Kidney epithelial cell (primary cell): Measurements from ENCODE around the gene TRIM31. TPM values are rescaled to one million over a fixed set of nuclear protein-coding genes. Genes with fewer than 3 reads are reported as not detected.

Experiments used
- DNase-seq: peaks from one replicate; pipeline ENCODE4 v3.0.0-alpha.2; 2010; ENCODE audit warnings: low read depth
- H3K27me3 ChIP-seq: 2 replicates; pipeline ENCODE4 v1.6.0; 2011; ENCODE audit warnings: low read length; ENCODE audit not compliant: control insufficient read depth, insufficient read depth
- H3K36me3 ChIP-seq: 2 replicates; pipeline ENCODE4 v1.5.1; 2011; ENCODE audit warnings: low read length; ENCODE audit not compliant: control insufficient read depth, insufficient read depth
- H3K4me3 ChIP-seq: 2 replicates; pipeline ENCODE4 v1.5.1; 2011; ENCODE audit warnings: low read depth, mild to moderate bottlenecking, control low read depth, low read length
- CTCF ChIP-seq: IDR thresholded peaks from 2 replicates; pipeline ENCODE4 v1.5.1; 2011; ENCODE audit warnings: mild to moderate bottlenecking, moderate library complexity, low read length, control low read depth, inconsistent platforms; ENCODE audit not compliant: insufficient read depth, poor library complexity, severe bottlenecking
- total RNA-seq: library from RNA; depleted of rRNA; stranded (reverse); fragments of >200 nt; gene quantifications from 2 replicates; pipeline ENCODE4 v1.2.3, GENCODE V29; 2015

Gene TRIM31
- total RNA-seq, 1 donor from 2014 or later: not detected

GRCh38 chr6:30096829-30097228 lies 16.1 kb downstream of the TRIM31 start:
- no peak for DNase-seq
- TF ChIP-seq CTCF: no peak
- H3K36me3 ChIP-seq: no peaks in the 10 kb centered on the region
- no peak overlapping the region for H3K4me3 ChIP-seq
- peaks cover 48% of the 10 kb centered on the region for H3K27me3 ChIP-seq

DNA sequence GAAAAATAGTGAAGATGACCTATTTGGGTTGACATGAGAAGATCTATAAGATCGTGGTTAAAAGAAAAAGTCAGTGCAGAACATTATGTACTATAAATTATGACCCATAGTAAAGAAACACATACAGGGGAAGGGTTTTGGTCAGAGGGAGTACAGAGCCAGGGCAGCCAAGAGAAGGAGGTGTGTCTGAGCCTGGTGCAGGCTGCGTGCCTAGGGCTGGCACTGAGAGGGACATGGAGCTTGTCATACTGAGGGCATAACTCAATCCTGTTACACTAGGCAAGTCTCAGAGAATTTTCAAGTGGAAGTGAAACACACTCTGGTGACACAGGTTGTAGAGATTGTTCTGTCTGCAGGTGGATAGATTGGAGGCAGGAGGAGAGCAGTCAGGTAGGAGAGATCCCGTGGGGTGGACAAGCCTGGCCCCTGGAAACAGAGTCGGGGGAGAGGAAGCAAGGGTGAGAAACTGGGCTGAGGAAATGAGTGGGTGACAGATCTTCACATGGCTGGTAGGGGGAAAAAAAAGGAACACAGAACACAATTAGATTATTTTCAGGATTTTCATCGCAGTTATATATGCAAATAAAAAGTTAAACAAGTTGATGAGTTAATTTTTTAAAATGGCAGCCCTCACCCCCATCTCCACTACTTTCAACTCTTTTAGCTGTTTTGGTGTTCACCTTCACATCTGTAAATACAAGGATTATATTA lies 18.8 kb downstream of the TRIM31 start:
- no peaks in the 10 kb centered on the region for H3K36me3 ChIP-seq
- H3K27me3 ChIP-seq: peaks cover 35% of the 10 kb centered on the region
- no peak overlapping the region for H3K4me3 ChIP-seq
- no peak for DNase-seq
- TF ChIP-seq CTCF: no peak

DNA sequence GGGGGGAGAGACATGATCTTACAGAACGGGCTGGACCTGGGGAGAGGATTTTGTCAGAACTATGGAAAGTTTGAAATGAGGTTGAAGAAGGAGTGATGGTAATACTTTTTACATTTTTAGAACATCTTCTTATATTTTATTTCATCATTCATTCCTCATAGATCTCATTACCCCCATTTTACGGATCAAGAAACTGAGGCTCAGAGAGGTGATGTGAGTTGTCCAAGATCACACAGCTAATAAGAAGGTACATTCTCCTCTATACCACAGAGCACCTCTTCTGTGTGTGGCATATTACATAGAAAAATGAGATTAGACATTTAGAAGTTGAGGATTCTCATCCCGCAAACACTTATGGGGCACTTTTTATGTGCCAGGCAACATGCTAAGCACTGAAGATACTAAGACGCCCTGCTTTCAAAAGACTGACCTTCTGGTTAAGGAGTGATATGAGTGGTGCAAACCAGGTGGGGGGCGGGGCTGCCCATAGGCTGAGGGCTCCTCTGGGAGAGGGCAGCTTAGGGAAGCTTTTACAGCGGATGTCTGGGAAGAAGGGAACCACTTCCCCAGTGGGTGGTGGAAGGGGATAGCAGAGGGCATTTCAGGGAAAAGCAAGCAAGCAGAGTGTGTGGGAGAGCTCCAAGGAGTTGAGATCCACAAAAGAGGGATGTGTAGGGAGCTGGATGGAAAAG lies 19.9 kb downstream of the TRIM31 start:
- TF ChIP-seq CTCF: no peak
- DNase-seq: no peak
- H3K36me3 ChIP-seq: no peaks in the 10 kb centered on the region
- no peak overlapping the region for H3K4me3 ChIP-seq
- H3K27me3 ChIP-seq: peaks cover 29% of the 10 kb centered on the region

GRCh38 chr6:30091577-30092381 lies 21.1 kb downstream of the TRIM31 start:
- TF ChIP-seq CTCF: no peak

GRCh38 chr6:30087876-30088275 lies 25.0 kb downstream of the TRIM31 start:
- no peak for TF ChIP-seq CTCF
- Histone ChIP-seq H3K4me3 (no peak overlapping the region), H3K27me3 (peaks cover 11% of the 10 kb centered on the region), H3K36me3 (no peaks in the 10 kb centered on the region)
- DNase-seq: no peak

More at GRCh38 chr6:30091577-30092381, 21.1 kb downstream of the TRIM31 start:
- Histone ChIP-seq H3K36me3 (no peaks in the 10 kb centered on the region), H3K27me3 (peaks cover 22% of the 10 kb centered on the region), H3K4me3 (no peak overlapping the region)
- no peak for DNase-seq
